CD14-positive monocyte (primary cell): ENCODE results near the gene BAHCC1. TPM values are rescaled to one million over a fixed set of nuclear protein-coding genes. Genes with fewer than 3 reads are reported as not detected.

Experiments used
- DNase-seq, 3 donors: peaks; one replicate each; pipeline ENCODE4 v3.0.0-alpha.2; 2011 to 2022
- H2AFZ ChIP-seq: 2 replicates; pipeline ENCODE4 v1.6.0; 2012; ENCODE audit warnings: mild to moderate bottlenecking, low read depth, low read length, inconsistent platforms; ENCODE audit not compliant: insufficient read depth, poor library complexity, severe bottlenecking
- H3K27ac ChIP-seq, 2 donors: 1 replicate in 1 of 2; 2 replicates in 1 of 2; pipeline ENCODE4 v1.5.1; 2012 to 2013; ENCODE audit warnings: low read length in 2 of 2, control low read depth in 1 of 2, inconsistent platforms in 1 of 2, low read depth in 1 of 2, mild to moderate bottlenecking in 1 of 2
- H3K27me3 ChIP-seq, 2 donors: one replicate each; pipeline versions ENCODE4 v1.6.0 to v1.6.1; 2011 to 2013; ENCODE audit warnings: low read length in 2 of 2; ENCODE audit not compliant: control insufficient read depth in 2 of 2, insufficient read depth in 2 of 2
- H3K36me3 ChIP-seq, 2 donors: replicated peaks in 1 of 2; 1 replicate in 1 of 2; 2 replicates in 1 of 2; pipeline versions ENCODE4 v1.5.1 to v1.6.1; 2012 to 2013; ENCODE audit warnings: low read length in 2 of 2, control low read depth in 1 of 2, inconsistent platforms in 1 of 2, mild to moderate bottlenecking in 1 of 2; ENCODE audit not compliant: insufficient read depth in 2 of 2, control insufficient read depth in 1 of 2
- H3K4me1 ChIP-seq, 2 donors: 1 replicate in 1 of 2; 2 replicates in 1 of 2; pipeline versions ENCODE4 v1.5.1 to v1.6.1; 2012 to 2013; ENCODE audit warnings: low read length in 2 of 2, control low read depth in 1 of 2, inconsistent platforms in 1 of 2, mild to moderate bottlenecking in 1 of 2, moderate library complexity in 1 of 2; ENCODE audit not compliant: insufficient read depth in 2 of 2, control insufficient read depth in 1 of 2
- H3K4me2 ChIP-seq: replicated peaks from 2 replicates; pipeline ENCODE3; 2012; ENCODE audit warnings: low read length, moderate library complexity, mild to moderate bottlenecking; ENCODE audit not compliant: poor library complexity, severe bottlenecking; ENCODE audit errors: extremely low read depth
- H3K4me3 ChIP-seq, 3 experiments: fragments of 200-600 bp in 1 of 3; sonication (generic) in 1 of 3; replicated peaks in 1 of 3; 1 replicate in 2 of 3; 2 replicates in 1 of 3; pipeline ENCODE4 v1.5.1; 2011 to 2013; ENCODE audit warnings: low read length in 3 of 3, mild to moderate bottlenecking in 3 of 3, control low read depth in 2 of 3, low read depth in 2 of 3, inconsistent platforms in 1 of 3, moderate library complexity in 1 of 3
- H3K79me2 ChIP-seq: 2 replicates; pipeline ENCODE4 v1.6.0; 2012; ENCODE audit warnings: mild to moderate bottlenecking, control low read depth, inconsistent platforms, low read length, moderate library complexity; ENCODE audit not compliant: insufficient read depth
- H3K9ac ChIP-seq: 2 replicates; pipeline ENCODE4 v1.6.0; 2017; ENCODE audit warnings: low read length, mild to moderate bottlenecking; ENCODE audit not compliant: insufficient read depth, poor library complexity, severe bottlenecking
- H3K9me3 ChIP-seq, 2 donors: replicated peaks in 1 of 2; 1 replicate in 1 of 2; 2 replicates in 1 of 2; pipeline versions ENCODE4 v1.5.1 to v1.6.1; 2012 to 2013; ENCODE audit warnings: low read length in 2 of 2, control low read depth in 1 of 2; ENCODE audit not compliant: control insufficient read depth in 1 of 2, insufficient read depth in 1 of 2
- H4K20me1 ChIP-seq: 2 replicates; pipeline ENCODE4 v1.6.0; 2012; ENCODE audit warnings: mild to moderate bottlenecking, low read length, control low read depth, moderate library complexity; ENCODE audit not compliant: insufficient read depth
- H3K27ac Mint-ChIP-seq, 7 donors: one replicate each; pipeline ENCODE4 v1.8.0; 2020; ENCODE audit warnings: mild to moderate bottlenecking in 7 of 7, mixed read lengths in 7 of 7, moderate library complexity in 6 of 7, inconsistent platforms in 2 of 7
- H3K27me3 Mint-ChIP-seq, 3 donors: one replicate each; pipeline ENCODE4 v1.8.0; 2021 to 2022; ENCODE audit warnings: low read depth in 3 of 3, mild to moderate bottlenecking in 3 of 3, mixed read lengths in 3 of 3, moderate library complexity in 3 of 3, inconsistent platforms in 1 of 3
- H3K36me3 Mint-ChIP-seq, 2 donors: one replicate each; pipeline ENCODE4 v1.8.0; 2020; ENCODE audit warnings: mixed read lengths in 2 of 2, inconsistent platforms in 1 of 2, mild to moderate bottlenecking in 1 of 2
- H3K4me1 Mint-ChIP-seq: one replicate; pipeline ENCODE4 v1.8.0; 2020; ENCODE audit warnings: mild to moderate bottlenecking, mixed read lengths
- H3K4me3 Mint-ChIP-seq, 2 donors: one replicate each; pipeline ENCODE4 v1.8.0; 2020; ENCODE audit warnings: mild to moderate bottlenecking in 2 of 2, mixed read lengths in 2 of 2, moderate library complexity in 1 of 2
- H3K9me3 Mint-ChIP-seq, 7 donors: one replicate each; pipeline ENCODE4 v1.8.0; 2020 to 2022; ENCODE audit warnings: mixed read lengths in 7 of 7, mild to moderate bottlenecking in 6 of 7, moderate library complexity in 6 of 7, inconsistent platforms in 2 of 7
- WGBS: methylation state at CpG from one replicate; pipeline ENCODE4 v1.1.5; 2013; ENCODE audit warnings: missing lambda C conversion rate; ENCODE audit not compliant: insufficient coverage; 5-methylcytosine and 5-hydroxymethylcytosine counted together
- intact Hi-C, 2 donors: fragments of 100-400 bp; cut with micrococcal nuclease; formaldehyde crosslinking; loops; one replicate each; pipeline versions ENCODE4 v1.15.0 to v1.15.1; 2023
- polyA plus RNA-seq, 3 donors: library from polyadenylated mRNA; depleted of rRNA in 1 of 3; unstranded in 2 of 3; stranded (reverse) in 1 of 3; fragments of 300-500 nt in 2 of 3; fragments of >200 nt in 1 of 3; fragmentation: Illumina TruSeq in 2 of 3; gene quantifications; 1 replicate in 2 of 3; 2 replicates in 1 of 3; pipeline ENCODE4 v1.2.3, GENCODE V29; 2012 to 2021
- TF ChIP-seq, protein P1 (sequence below): fragments of 200-600 bp; IDR thresholded peaks from one replicate; pipeline ENCODE4 v1.8.0; 2022; ENCODE audit warnings: antibody characterized with exemption, mild to moderate bottlenecking

The BAHCC1 gene
- polyA plus RNA-seq, 3 donors: 0.11 to 8.8 (median 0.27) TPM

DNA sequence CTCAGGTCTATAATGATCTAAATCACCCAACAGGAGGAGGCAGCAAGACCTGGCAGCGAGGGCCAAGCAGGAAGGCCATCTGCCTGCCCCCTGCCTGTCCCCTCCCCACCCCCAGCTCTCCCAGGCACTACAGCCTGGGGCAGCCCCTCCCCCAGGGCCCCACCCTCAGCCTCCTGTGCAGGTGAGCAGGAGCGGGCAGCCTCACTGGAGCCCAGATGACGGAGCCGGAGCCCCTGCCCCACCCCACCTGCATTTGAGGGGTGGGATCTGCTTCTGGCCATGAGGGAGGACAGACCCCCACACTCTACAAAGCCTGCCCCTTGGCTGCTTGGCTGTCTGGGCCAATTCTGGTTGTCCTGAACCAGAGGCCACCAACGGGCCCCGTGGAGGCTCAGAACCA is 12.4 kb upstream of the BAHCC1 start:
- WGBS: 90% methylated on average over 2 of the region's 6 CpGs
- H3K4me3 Mint-ChIP-seq: no peak overlapping the region
- Histone ChIP-seq H3K4me2 (no peak overlapping the region), H3K4me1 (peaks cover 9 to 15% of the 10 kb centered on the region in 2 donors), H3K36me3 (no peaks in the 10 kb centered on the region), H3K9me3 (no peaks in the 10 kb centered on the region), H3K27me3 (peaks cover 0 to 12% of the 10 kb centered on the region in 2 donors), H3K79me2 (no peaks in the 10 kb centered on the region), H2AFZ (no peak overlapping the region), H4K20me1 (no peaks in the 10 kb centered on the region), H3K27ac (no peak overlapping the region), H3K9ac (no peak overlapping the region), H3K4me3 (no peak overlapping the region)
- H3K9me3 Mint-ChIP-seq: peaks cover 0 to 2% (median 0%) of the 10 kb centered on the region in 7 donors
- intact Hi-C loops: no loop called here
- H3K27ac Mint-ChIP-seq: no peak overlapping the region
- TF ChIP-seq, protein P1, sequence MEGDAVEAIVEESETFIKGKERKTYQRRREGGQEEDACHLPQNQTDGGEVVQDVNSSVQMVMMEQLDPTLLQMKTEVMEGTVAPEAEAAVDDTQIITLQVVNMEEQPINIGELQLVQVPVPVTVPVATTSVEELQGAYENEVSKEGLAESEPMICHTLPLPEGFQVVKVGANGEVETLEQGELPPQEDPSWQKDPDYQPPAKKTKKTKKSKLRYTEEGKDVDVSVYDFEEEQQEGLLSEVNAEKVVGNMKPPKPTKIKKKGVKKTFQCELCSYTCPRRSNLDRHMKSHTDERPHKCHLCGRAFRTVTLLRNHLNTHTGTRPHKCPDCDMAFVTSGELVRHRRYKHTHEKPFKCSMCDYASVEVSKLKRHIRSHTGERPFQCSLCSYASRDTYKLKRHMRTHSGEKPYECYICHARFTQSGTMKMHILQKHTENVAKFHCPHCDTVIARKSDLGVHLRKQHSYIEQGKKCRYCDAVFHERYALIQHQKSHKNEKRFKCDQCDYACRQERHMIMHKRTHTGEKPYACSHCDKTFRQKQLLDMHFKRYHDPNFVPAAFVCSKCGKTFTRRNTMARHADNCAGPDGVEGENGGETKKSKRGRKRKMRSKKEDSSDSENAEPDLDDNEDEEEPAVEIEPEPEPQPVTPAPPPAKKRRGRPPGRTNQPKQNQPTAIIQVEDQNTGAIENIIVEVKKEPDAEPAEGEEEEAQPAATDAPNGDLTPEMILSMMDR: no peak
- no peak for DNase-seq
- peaks cover 9% of the 10 kb centered on the region for H3K4me1 Mint-ChIP-seq
- H3K36me3 Mint-ChIP-seq: peaks cover 0 to under 1% of the 10 kb centered on the region in 2 donors
- peaks cover 20 to 51% (median 31%) of the 10 kb centered on the region in 3 donors for H3K27me3 Mint-ChIP-seq

DNA sequence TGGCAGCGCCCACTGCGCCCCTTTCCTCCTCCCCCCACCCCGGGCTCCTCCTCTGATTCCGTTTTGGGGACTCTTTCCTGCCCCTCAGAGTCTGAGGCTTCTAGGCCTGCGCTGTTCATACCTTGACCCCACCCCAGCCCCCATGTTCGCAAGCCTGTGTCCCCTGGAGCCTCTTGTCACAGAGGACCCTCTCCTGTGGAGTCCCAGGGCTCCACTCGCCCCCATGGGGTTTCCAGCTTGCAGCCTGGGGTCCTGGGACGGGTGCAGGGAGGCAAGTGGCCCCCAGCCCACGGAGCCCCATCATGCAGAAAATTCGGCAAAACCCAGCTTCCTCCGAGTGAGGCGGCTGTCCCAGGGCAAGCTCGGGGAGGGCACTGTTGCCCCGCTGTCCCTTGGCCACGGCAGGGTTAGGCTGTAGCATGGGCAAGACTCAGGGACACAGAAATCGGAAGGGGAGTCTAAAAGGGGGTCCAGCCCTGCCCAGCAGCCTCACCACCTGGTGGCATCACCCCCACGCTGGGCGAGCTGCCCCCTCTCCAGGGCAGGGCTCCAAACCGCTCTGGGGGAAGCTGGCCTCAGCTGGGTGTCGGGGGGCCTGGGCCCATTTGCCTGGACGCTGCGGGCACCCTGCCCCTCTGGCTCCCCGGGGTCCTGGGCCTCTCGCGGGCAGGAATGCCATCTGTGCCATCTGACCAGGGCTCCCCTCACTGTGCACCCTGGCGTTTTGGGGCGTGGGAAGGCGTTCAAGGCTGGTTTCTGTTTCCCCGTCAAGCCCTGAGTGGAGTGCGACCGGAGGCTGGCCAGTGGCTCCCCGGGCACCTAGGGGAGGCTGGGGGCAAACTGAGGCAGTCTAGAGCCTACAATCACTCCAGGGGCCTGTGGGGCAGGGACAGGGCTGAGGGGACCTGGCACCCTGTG is 11.5 kb upstream of the BAHCC1 start:
- no peaks in the 10 kb centered on the region for H3K36me3 ChIP-seq
- H3K36me3 Mint-ChIP-seq: peaks cover 0 to 3% of the 10 kb centered on the region in 2 donors
- H4K20me1 ChIP-seq: no peaks in the 10 kb centered on the region
- intact Hi-C loops: no loop called here
- no peak for DNase-seq
- no peak overlapping the region for H3K4me3 ChIP-seq
- H3K9me3 Mint-ChIP-seq: peaks cover 0 to 2% (median 0%) of the 10 kb centered on the region in 7 donors
- no peaks in the 10 kb centered on the region for H3K9me3 ChIP-seq
- TF ChIP-seq, protein P1: no peak
- H2AFZ ChIP-seq: no peak overlapping the region
- no peaks in the 10 kb centered on the region for H3K79me2 ChIP-seq
- H3K27me3 Mint-ChIP-seq: peaks cover 20 to 60% (median 33%) of the 10 kb centered on the region in 3 donors
- peaks cover 18 to 24% of the 10 kb centered on the region in 2 donors for H3K4me1 ChIP-seq
- H3K27me3 ChIP-seq: peaks cover 0 to 12% of the 10 kb centered on the region in 2 donors
- H3K27ac Mint-ChIP-seq: no peak overlapping the region
- 92% methylated on average over 30 of the region's 32 CpGs for WGBS
- peaks cover 15% of the 10 kb centered on the region for H3K4me1 Mint-ChIP-seq
- H3K27ac ChIP-seq: no peak overlapping the region
- no peak overlapping the region for H3K9ac ChIP-seq
- no peak overlapping the region for H3K4me2 ChIP-seq
- no peak overlapping the region for H3K4me3 Mint-ChIP-seq
